ENCODE data around the gene RBPMS2.

GRCh38 chr15:64804619-64805018 lies 29.2 kb upstream of the RBPMS2 start:
- no peak for TF ChIP-seq CTCF (IDR thresholded peaks at IDR 0.05; ENCODE audit: extremely low read depth in 1 of 2, insufficient read depth in 1 of 2, low read depth in 1 of 2, low read length in 2 of 2)
- TF ChIP-seq JUN (IDR thresholded peaks at IDR 0.05; ENCODE audit: borderline replicate concordance, insufficient read depth, insufficient read length, low read depth), result no peak

Measured in endothelial cell of umbilical vein (primary cell).